IPS-NIHi7 (cell line): Measurements from ENCODE around the gene CD38.
"Not testable (repeated sequence)": the region's sequence is repeated elsewhere in the genome, so short reads cannot be mapped to it uniquely, and the experiment has no call there.

ENCODE experiments used
- DNase-seq: peaks from one replicate; pipeline ENCODE4 v3.0.0; 2012; ENCODE audit warnings: mixed read lengths; ENCODE audit errors: extremely low spot score

CD38 gene

DNA sequence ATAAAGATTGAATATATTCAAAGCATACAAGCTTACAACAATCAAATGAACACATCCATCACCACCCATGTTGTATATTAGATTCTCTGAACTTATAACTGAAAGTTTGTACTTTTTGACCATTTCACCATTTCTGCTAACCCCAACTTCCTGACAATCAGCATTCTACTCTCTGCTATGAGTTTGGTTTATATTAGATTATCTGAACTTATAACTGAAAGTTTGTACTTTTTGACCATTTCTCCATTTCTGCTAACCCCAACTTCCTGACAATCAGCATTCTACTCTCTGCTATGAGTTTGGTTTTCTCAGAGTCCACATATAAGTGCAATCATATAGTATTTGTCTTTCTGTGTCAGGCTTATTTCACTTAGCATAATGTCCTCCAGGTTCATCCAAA is 15.7 kb upstream of the CD38 start:
- not testable (repeated sequence) for DNase-seq

DNA sequence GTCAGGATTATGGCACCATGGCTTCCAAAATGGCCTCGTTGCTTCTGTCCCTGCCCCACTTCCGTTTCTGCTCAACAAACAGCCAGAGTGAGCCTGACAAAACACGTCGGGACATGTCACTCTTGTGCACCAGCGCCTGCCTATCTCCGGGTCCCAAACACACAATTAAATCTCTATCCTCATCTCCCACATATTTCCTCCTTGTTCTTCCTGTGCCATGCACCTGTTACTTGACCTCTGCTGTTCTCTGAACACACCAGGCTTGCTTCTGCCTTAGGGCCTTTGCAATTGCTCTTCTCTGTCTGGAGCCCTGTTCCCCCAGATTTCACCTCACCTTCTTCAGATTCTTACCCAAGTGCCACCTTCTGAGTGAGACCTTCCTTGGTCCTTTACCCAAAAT is 12.7 kb upstream of the CD38 start:
- no peak for DNase-seq

DNA sequence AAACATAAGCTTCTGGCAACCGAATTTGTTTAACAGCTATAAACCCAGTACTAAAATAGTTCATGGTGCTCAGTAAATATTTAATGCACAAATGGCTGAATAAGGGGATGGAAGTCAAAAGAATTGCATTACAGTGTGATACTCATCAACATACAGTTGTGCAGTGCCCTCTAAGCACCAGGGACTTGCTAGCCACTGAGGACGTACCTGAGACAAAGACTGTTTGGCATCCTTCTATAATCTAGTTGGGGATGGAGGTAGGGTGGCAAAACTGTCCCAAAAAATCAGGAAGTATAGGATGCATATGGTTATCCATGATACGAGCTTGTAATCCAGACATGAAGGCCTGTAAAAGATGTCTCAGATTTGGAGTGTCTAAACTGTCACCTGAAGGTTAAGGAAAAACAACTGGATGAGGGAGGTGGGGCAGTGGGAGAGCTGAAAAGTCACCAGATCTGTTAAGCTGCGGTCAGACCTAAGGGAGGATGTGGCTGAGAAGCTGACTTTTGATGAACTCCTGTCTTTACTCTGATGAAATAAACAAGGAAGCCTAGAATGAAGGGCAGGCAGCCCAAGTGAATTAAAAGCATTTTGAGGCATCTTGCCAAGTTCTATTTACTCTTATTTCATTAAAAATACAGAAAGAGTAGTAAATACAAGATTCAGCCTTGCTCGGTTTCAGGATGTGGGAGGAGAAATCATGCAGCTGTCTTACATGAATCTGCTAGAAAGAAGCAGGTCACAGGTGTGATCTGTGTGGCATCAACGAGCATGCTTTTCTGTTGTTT is 12.0 kb upstream of the CD38 start:
- DNase-seq, result no peak

DNA sequence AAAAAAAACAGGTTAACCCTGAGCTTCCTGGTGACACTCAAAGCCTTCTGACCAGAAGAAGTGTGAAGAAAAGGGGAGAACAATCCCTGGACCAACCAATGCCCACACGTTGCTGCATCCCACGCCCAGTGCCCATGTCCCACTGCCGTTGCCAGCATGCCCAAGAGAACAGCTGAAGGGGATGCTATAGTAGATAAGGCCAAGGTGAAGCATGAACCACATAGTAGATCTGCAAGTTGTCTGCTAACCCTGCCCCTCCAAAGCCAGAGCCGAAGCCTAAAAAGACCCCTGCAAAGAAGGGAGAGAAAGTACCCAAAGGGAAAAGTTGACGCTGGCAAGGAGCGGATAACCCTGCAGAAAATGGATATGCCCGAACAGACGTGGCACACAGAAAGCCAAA is 11.3 kb upstream of the CD38 start:
- DNase-seq, result no peak

DNA sequence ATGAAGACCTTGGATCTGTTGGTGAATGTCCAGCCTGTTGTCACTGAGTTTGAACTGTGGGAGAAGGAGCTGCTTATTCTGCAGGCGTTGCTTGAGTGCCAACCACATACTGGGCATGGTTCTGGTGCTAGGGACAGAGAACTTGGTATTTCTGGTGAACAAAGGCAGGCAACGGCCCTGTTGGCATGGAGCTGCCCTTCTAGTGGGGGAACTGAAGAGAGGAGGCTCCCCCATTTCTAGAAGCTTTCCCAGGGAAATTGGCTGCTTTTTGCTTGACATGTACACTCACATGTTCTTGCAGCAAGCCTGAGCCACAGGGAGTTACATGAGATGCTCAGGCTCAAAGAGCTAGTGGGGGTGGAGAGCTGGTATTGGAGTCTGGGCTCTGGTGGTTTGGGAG is 8.9 kb upstream of the CD38 start:
- no peak for DNase-seq

DNA sequence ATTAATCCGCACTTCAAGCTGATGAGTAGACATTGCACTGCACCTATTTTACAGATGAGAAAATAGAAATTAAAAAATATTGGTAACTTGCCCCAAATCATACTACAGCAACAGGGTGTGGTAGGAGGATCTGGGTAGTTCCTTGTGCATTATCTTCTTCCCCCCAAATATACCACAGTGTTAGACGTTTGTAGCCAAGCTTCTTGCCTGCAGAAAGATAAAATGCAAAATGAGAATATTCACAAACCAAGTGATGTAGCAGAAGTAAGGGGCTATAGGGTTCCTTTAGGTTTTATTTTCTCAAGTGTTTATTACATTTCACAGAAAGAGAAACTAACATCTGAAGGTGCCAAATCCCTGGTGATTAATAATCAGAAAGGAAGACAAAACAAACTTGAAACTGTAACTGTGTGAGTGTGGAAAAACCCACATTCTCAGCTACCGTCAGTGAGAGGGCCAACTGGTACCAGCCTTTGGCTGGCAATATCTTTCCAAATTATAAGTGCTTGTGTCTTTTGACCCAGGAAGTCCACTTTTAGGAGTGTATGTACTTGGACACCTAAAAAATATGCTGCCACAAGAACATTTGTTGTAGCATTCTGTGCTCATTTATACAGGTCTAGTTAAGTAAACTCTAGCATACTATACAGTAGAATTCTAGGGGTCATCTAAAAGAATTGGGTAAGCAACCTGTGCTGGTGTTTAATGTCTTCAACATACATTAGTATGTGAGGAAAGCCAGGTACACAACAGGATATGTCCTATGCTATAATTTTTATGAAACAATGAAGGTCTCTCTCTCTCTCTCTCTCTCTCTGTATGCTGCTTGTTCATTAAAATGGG is 6.7 kb upstream of the CD38 start:
- no peak for DNase-seq

DNA sequence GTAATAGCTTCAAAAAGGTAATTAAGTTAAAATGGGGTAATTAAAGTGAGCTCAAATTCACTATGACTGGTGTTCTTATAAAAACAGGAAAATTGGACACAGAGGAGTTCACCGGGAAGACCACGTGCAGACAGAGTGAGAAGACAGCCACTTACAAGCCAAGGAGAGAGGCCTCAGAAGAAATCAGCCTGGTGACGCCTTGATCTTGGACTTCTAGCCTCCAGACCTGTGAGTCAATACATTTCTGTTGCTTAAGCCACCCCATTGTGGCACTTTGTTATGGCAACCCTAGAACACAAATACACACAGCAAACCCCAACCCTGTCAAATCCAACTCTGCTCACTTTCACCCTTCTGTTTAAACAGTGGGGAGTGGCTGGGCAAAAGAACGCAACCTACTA is 4.1 kb upstream of the CD38 start:
- no peak for DNase-seq

DNA sequence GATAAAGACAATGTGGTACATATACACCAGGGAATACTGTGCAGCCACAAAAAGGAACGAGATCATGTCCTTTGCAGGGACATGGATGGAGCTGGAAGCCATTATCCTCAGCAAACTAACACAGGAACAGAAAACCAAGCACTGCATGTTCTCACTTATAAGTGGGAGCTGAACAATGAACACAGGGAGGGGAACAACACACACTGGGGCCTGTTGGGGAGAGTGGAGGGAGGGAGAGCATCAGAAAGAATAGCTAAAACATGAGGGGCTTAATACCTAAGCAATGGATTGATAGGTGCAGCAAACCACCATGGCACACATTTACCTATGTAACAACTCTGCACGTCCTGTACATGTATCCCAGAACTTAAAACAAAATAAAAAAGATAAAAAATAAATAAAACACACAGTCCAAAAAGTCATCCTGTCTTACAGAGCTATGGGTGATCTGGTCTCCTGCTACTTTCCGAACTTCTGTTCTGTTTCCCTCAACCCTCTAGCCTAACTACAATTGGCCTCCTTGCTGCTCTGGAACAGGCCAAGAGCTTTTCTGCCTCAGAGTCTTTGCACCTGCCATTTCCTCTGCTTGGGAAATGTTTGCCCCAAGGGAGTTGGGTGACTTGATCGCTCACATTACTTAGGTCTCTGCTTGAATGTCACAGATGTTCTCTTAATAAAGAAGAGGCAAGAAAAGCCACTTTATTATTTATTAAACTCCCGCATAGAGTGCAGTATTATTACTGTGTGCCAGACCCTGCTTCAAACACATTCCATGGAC is 1.1 kb upstream of the CD38 start:
- no peak for DNase-seq

DNA sequence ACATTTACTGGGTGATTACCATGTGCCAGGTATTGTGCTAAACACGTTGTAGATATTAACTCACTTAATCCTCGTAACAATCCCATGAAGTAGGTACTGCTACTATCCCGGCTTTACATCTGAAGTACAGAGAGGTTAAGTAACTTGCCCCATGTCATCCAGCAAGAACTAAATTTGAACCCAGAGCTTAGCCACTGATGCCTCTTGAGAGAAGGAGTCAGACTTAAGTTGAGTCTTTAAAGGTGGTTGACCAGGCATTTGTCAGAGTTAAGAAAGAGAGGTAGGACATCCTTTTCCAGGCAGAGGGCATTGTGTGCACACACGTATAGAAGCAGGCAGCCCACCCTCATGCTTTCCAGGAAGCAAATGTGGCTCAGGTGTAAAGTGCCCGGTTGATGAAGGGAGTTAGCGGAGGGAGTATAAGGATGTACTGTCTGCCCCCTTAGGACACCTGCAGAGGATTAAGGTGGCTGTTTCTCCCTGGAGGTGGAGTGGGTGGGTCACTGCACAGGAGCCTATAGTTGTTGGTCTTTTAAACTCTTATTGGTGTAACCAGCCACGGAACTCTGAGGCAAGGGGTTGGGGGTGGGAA is 335 bp upstream of the CD38 start:
- DNase-seq, result no peak

DNA sequence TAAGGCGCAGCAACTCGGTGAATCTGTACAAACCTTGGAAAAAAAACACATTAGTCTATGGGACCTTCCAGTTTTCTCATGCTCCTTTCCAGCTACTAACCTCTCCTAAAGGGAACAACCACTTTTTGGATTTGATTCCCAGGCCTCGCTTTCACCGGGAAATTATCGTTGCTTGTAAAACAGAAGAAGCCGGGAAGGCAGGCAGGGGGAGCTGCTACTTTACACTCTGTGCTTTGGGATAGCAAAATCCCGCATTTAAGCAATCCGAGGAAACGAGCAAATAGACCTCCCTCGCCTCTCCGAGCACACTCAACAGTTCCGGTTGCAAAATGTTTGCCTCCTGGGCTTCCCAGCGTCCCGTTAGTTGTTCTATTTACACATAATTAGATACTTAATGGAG is 1.2 kb downstream of the CD38 start:
- DNase-seq, result peak; percentile 68

DNA sequence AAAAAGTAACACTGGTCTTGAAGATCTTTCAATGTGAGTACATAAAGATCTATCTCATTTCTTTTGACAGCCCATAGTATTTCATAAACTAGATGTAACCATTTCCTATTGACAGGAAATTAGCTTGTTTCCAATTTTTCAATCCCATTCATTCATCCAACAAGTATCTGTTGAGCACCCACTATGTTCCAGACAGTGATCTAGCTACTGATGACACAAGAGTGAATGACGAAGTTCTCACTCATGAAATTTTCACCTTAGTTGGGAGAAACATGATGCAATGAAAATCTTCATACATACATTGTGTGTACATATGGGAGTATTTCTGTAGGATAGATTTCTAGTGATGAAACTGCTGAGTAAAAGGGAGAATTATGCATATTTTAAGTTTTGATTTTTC is 1.7 kb downstream of the CD38 start:
- no peak for DNase-seq

DNA sequence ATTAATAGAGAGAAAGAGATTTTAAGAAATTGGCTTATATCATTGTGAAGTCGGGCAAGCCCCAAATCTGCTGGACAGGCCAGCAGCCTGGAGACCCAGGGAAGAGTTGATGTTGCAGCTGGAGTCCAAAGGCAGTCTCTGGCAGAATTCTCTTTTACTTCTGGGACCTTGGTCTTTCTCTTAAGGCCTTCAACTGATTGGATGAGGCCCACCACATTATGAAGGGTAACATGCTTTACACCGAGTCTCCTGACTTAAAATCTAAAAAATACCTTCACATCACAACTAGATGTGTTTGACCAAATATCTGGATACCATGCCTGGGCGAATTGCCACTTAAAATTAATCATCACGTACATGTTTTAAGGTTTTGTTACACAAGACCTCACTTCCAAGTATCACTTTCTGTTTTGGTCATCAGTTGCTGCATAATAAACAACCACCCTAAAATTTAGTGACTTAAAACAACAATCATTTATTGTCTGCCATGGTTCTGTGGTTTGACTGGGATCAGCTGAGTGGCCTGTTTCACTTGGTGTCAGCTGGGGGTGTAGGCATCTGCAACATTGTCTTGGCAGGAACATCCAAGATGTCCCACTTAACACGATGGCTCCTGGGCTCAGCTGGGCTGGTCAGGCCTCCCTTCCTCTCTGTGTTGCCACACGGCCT is 3.4 kb downstream of the CD38 start:
- DNase-seq, result no peak

DNA sequence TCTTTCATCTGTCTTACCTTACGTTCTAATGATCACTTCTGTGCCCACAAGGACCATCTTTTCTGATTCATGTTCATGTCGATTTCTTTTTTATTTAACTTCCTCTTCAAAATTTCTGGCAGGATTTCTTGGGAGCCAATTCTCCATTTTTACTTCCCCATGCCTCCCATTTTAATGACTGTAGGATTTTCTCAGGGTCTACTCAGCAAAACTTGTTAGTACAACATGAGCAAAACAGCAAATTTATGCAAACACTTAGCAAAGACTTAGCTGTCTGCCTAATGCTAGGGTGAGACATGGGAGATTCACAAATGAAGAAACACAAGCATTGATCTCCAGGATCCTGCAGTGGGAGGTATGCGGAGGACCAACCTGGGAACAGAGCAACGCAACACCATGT is 5.5 kb downstream of the CD38 start:
- DNase-seq, result no peak

DNA sequence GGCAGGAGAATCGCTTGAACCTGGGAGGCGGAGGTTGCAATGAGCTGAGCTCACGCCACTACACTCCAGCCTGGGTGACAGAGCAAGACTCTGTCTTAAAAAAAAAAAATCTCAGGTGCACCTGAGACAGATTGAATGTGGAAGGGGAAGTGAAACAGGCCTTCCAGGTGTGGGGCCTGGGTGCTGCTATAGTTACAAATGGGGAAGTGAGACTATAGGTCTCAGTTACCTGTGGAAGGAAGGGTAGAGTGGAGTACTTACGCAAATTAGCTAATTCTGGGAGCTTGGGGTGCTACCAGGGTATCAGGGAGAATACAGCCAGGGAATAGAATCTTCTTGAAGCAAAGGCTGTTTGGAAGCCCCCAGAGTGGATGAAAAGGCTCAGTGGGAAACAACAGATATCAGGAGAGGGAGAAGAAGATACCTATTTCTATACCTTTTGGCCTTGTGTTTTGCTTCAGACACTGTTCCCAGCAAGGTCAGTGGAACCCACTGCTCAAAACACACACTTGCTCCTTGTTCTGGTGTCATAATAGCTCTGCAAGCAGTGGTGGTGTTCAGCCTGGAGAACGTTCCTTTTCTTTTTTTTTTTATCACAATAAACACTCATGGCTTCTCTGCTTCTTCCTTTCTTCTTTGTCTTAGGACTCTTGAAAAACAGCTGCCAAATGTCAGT is 7.0 kb downstream of the CD38 start:
- no peak for DNase-seq

DNA sequence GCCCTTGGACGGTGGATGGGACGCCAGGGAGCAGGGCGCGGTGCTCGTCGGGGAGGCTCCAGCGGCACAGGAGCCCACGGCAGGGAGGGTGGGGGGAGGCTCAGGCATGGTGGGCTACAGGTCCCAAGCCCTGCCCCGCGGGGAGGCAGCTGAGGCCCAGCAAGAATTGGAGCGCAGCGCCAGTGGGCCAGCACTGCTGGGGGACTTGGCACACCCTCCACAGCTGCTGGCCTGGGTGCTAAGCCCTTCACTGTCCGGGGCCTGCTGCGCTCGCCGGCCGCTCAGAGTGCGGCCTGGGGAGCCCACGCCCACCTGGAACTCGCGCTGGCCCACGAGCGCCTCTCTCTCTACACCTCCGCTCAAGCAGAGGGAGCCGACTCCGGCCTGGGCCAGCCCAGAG is 8.6 kb downstream of the CD38 start:
- DNase-seq, result no peak

DNA sequence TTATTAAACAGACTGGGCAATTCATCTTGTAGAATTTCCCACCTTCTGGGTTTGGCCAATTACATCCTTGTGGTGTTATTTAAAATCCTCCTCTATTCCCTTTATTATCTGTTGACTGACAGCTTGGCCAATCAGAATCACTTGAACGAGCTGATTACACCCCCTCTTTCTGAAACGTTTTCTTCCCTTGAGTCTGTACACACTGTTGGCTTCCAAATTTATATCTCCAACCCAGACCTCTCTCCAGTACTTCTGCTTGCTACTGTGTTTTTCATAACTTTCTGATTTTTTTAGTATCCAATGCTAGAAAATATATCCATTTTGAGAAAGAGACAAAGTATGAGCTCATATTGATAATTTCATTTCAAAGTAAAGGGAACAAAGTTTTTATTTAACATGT is 14.8 kb downstream of the CD38 start:
- DNase-seq, result no peak

DNA sequence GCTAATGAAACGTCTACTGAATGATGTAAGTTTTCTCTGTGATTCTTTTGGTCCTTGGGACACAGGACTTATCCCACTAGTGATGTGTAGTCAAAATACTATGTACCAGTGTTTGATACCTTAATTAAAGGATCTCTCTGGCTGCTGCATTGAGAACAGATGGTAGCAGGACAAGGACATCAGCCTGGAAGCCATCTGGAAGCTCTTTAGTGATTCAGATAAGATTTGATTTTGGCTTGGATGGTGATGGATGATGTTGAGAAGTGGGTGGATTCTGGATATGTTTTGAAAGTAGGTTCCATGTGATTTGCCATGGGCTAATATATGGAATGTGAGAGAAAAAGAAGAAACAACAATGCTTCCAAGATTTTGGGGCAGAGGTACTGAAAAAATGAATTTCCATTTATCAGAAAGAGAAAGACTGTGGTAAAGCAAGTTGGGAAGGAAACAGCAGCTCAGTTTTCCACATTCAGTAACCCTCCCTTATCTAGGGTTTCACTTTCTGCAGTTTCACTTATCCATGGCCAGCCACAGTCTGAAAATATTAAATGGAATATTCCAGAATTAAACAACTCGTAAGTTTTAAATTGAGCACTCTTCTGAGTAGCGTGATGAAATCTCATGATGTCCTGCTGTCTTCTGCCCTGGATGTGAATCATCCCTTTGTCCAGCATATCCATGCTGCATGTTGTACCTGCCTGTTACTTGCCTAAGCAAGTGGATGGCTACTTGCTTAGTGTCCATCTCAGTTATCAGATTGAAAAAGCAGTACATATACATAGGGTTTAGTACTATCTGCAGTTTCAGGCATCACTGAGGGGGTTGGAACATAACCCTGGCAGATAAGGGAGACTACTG is 15.6 kb downstream of the CD38 start:
- DNase-seq, result no peak

DNA sequence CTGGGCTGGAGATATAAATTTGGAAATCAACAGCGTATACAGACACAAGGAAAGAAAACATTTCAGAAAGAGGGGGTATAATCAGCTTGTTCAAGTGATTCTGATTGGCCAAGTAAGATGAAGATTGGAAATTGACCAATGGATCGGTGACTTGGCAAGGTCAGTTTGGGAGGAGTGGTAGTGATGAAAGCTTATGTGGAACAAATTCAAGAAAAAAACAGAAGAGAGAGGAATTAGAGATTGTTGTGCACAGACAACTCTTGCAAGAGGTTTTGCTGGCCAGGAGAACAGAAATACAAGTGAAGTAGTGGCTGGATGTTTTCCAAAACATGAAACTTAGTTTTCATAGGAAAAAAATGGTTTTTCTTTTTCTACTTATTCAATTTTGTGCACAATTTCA is 16.3 kb downstream of the CD38 start:
- no peak for DNase-seq

DNA sequence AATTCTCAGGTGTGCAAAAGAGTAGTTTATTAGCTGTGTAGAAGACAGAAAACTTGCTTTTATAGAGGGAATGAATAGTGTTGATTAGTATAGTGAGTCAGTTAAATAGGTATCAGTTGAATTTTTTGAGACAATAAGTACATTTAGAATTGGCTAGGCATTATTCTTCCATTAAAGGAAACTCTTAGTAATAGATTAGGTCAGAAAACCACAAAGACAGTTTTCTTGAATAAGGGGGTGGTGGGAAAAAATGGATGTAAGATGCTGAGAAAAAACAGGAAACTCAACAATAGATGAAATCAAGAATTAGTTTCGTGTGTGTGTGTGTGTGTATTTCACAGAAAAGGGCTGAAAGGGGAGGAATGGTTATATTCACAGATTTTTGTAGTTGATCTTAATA is 16.8 kb downstream of the CD38 start:
- no peak for DNase-seq

DNA sequence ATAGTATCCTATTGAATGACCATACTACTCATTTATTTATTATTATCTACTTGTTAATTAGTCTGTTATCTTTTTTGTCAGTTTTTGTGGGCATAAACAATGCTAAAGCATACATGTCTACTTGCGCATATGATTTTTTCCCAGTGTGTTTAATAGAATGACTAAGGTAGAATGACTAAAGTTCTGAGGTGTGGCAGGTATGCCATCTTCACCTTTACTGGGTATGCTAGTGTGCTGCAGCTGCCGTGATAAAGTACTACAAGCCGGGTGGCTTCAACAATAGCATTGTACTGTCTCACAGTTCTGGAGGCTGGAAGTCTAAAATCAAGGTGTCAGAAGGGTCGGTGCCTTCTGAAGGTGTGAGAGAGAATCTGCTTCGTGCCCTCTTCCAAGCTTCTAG is 19.2 kb downstream of the CD38 start:
- no peak for DNase-seq
